Lower leg skin (tissue), 4 donors: Measurements from ENCODE around the gene AKR7A2. TPM values are rescaled to one million over a fixed set of nuclear protein-coding genes. Genes with fewer than 3 reads are reported as not detected.
"Not testable (repeated sequence)": the region's sequence is repeated elsewhere in the genome, so short reads cannot be mapped to it uniquely, and the experiment has no call there.

Experiments used
- DNase-seq, 2 donors: peaks; one replicate each; pipeline ENCODE4 v3.0.0-alpha.2; 2019; ENCODE audit warnings: low spot score in 2 of 2
- H3K4me3 ChIP-seq: fragments of 200-600 bp; sonication (generic); 2 replicates; pipeline ENCODE4 v1.5.1; 2017; ENCODE audit warnings: mild to moderate bottlenecking, low read depth; ENCODE audit not compliant: poor library complexity, severe bottlenecking
- CTCF ChIP-seq, 3 donors: fragments of 450-650 bp; IDR thresholded peaks; one replicate each; pipeline ENCODE4 v1.5.1; 2016; ENCODE audit warnings: antibody characterized with exemption in 3 of 3, mild to moderate bottlenecking in 3 of 3, moderate library complexity in 2 of 3
- POLR2A ChIP-seq, 2 donors: fragments of 450-650 bp; IDR thresholded peaks; one replicate each; pipeline ENCODE4 v1.6.1; 2016 to 2017; ENCODE audit warnings: antibody characterized with exemption in 2 of 2, mild to moderate bottlenecking in 1 of 2, moderate library complexity in 1 of 2
- WGBS, 2 donors: methylation state at CpG; one replicate each; pipeline ENCODE4 v1.1.5; 2018; 5-methylcytosine and 5-hydroxymethylcytosine counted together
- intact Hi-C: fragments of 100-400 bp; cut with DNase I; formaldehyde crosslinking; loops from one replicate; pipeline ENCODE4 v1.15.0; 2023; ENCODE audit warnings: low total_unique reads
- total RNA-seq, 4 donors: library from RNA; depleted of rRNA; stranded (reverse); fragments of >200 nt; gene quantifications; one replicate each; pipeline ENCODE4 v1.1.0, GENCODE V29; 2016

Gene AKR7A2
- total RNA-seq, 4 donors from 2014 or later = 84.1 to 132 (median 89.6) TPM

- intact Hi-C loops = no loop called here
- WGBS, 2 donors = 72 to 83% methylated on average over 7 of the region's 7 CpGs
- DNase-seq = no peak
- H3K4me3 ChIP-seq = no peak overlapping the region
- no peak for TF ChIP-seq CTCF (IDR thresholded peaks at IDR 0.05)
- TF ChIP-seq POLR2A (IDR thresholded peaks at IDR 0.05) = no peak
These were observed 1.9 kb downstream of the AKR7A2 start for GRCh38 chr1:19310061-19310460.

DNA sequence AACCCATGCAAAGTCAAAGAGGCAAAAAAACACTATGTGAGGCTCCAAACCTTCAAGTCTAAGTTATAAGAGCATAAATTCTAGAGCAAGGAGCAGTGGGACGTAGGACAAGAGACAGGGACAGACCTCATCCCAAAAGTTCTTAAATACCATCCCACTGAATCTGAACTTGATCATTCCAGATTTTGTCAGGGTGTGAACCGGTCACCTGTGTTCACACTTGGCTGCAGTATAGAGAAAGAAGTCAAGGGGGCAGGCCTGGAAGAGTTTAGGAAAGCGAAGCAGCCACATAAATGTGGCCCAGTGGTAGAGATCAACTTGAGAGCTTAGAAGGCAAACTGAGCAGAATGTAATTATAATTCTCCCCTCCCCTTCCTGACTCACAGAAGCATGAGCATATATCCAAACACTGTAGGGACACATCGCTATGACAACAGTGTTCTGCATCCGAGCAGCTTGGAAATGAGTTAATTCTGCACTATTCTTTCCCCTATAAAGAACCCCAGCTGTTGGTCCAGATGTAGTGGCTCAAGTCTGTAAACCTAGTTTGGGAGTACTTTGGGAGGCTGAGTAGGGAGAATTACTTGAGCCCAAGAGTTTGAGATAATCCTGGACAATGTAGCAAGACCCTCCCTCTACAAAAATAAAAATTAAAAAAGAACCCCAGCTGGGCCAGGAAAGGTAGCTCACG lies 2.7 kb downstream of the AKR7A2 start:
- 68 to 83% methylated on average over 6 of the region's 6 CpGs for WGBS, 2 donors
- DNase-seq = no peak
- intact Hi-C loops = no loop called here
- H3K4me3 ChIP-seq = no peak overlapping the region
- TF ChIP-seq POLR2A (IDR thresholded peaks at IDR 0.05) = no peak
- no peak for TF ChIP-seq CTCF (IDR thresholded peaks at IDR 0.05)

- no peak overlapping the region for H3K4me3 ChIP-seq
- TF ChIP-seq POLR2A (IDR thresholded peaks at IDR 0.05) = no peak
- no peak for TF ChIP-seq CTCF (IDR thresholded peaks at IDR 0.05)
- intact Hi-C loops = no loop called here
- WGBS, 2 donors = 93 to 100% methylated on average over 3 of the region's 3 CpGs
- DNase-seq = no peak
These were observed 3.4 kb downstream of the AKR7A2 start for GRCh38 chr1:19308509-19308907.

- no peak for TF ChIP-seq CTCF (IDR thresholded peaks at IDR 0.05)
- TF ChIP-seq POLR2A (IDR thresholded peaks at IDR 0.05) = no peak
- intact Hi-C loops = no loop called here
- 89 to 90% methylated on average over 8 to 10 of the region's 10 CpGs for WGBS, 2 donors
- DNase-seq = no peak
- no peak overlapping the region for H3K4me3 ChIP-seq
These were observed 4.0 kb downstream of the AKR7A2 start for GRCh38 chr1:19307794-19308508.

DNA sequence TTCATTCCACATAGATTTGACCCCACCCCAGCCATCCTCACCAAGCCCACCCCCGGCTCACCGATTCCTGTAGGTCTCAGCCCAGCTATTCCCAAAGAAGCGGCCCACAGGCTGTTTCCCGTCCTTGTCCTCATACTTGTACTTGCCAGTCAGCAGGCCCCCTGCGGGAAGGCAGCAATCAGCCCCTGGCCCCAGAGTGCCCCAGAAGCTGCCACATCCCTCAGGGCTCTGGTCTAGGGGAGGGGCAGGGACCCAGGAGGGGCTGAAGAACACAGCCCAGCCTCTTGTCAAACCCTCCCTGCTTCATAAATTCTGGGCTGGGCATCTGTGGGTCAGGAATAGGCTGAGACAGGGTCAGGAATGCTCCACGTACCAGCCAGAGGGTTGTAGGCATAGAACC lies 5.0 kb downstream of the AKR7A2 start:
- intact Hi-C loops = no loop called here
- WGBS, 2 donors = 93 to 95% methylated on average over 6 of the region's 6 CpGs
- TF ChIP-seq POLR2A (IDR thresholded peaks at IDR 0.05) = no peak

GRCh38 chr1:19305880-19306279 lies 6.1 kb downstream of the AKR7A2 start:
- intact Hi-C loops = no loop called here
- 93 to 97% methylated on average over 10 to 11 of the region's 11 CpGs for WGBS, 2 donors
- TF ChIP-seq CTCF (IDR thresholded peaks at IDR 0.05) (no peak), POLR2A (IDR thresholded peaks at IDR 0.05) (no peak)
- no peak for DNase-seq
- H3K4me3 ChIP-seq = no peak overlapping the region

More for the DNA sequence above, 5.0 kb downstream of the AKR7A2 start:
- DNase-seq = no peak
- no peak overlapping the region for H3K4me3 ChIP-seq

DNA sequence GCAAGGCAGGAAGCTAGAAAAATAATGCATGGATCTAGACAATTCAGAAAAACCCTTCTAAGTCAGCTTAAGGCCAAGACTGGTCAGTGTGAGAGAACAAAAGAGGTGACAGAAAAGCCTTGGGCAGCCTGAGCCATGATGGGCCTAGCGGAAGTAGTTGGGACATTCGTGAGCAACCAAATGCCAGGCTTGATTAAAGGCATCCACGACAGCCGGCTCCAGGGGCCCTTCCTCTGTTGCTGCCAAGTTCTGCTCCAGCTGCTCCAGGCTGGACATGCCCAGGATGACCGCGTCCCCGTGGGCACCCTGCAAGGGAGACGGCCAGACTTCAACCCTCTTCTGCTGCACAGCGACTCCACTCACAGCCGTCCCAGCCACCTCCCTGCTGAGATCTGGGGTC lies 7.9 kb downstream of the AKR7A2 start:
- H3K4me3 ChIP-seq, intact Hi-C loops, DNase-seq: not testable (repeated sequence)
- 90 to 93% methylated on average over 10 of the region's 10 CpGs for WGBS, 2 donors
